Measurements from ENCODE around the gene SOX9.

SOX9 gene

DNA sequence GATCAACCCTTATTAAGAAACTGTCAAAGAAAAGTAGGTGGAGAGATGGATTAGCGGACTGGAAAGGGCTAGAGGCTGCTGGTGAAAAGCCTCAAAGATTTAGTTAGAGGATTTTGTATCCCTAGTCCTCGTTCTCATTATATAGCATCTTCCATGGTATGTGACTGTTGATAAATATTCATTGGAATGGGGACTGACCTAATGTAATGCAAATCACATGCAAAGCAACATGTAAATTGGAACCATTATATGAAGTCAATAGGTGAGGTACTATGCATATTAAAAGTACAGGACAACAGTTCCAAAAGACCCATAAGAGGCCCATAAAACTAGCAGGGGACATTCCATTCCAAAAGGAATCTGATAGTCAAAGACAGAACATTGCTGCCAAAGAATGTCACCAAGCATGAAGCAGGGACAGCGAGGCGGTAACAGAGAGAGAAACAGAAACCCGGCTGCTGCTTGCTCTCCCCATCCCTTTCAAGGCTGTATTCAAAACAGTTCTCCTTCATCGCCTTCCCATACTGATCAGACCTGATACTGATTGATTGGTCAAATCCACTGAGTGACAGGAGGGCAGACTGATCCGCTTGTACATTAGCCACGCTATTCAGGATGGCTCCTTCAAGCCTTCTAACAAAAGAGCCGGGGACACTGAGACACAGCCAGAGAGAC lies 44.5 kb downstream of the SOX9 start:
- no peak for DNase-seq

DNA sequence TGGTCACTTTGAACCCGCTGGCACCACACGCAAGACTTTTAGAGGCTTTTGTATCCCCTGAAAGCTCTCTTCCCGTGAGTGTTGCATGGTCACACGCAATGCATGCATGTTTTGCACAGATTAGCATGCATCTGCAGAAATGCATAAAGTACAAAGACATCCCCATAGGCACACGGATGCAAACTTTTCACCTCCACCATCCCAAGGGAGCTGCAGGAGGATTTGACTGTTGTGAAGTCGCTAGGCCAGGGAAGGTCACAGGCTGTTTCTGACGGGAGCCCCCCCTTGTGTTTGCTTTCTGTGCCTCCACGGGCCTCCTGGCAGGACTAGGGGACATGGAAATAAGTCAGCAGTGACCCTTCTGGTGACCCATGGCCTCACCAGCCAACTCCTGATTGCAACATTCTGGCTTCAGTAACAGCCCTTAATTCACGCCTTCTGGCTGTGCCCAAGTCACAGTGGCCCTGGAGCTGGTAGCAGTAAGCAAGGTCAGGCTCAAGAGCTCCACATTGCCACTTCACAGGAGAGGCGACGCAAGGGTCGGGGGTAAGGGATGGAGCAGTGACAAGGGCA lies 45.1 kb downstream of the SOX9 start:
- no peak for DNase-seq

DNA sequence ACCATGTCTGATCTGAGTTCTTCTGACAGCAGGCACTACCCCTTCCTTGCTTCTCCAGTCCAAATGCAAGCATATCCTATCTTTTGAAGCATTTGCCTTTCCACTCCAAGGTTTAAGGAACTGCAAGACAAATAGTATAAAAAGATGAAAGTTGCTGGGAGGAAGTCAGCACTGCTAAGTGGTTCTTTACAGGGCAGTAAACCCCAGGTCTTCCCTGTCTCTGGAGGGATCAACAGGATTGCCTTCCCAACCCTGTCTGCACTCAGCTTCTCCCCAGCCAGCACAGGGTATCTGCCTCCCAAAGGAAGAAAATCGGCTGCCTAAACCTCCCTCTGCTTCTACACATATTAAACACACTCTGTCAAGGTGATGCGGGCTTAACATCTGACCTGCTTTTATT lies 46.8 kb downstream of the SOX9 start:
- no peak for DNase-seq

DNA sequence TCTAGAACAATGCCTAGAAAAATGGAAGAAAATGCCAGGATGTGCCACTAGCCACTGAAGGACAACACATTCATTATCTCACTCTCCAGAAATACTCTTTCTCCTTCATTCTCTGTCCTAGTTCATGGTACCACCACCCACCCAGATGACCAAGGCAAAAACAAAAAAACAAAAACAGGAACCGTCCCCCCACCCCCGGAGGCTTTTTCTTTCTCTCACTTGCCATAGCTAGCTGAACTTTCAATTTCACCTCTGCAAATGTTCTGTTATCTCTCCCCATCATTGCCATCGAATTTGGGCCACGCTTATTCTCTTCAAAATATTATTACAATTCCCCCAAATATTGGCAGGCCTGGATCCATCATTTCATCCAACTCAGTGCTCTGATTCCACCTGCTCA lies 49.0 kb downstream of the SOX9 start:
- DNase-seq: no peak

DNA sequence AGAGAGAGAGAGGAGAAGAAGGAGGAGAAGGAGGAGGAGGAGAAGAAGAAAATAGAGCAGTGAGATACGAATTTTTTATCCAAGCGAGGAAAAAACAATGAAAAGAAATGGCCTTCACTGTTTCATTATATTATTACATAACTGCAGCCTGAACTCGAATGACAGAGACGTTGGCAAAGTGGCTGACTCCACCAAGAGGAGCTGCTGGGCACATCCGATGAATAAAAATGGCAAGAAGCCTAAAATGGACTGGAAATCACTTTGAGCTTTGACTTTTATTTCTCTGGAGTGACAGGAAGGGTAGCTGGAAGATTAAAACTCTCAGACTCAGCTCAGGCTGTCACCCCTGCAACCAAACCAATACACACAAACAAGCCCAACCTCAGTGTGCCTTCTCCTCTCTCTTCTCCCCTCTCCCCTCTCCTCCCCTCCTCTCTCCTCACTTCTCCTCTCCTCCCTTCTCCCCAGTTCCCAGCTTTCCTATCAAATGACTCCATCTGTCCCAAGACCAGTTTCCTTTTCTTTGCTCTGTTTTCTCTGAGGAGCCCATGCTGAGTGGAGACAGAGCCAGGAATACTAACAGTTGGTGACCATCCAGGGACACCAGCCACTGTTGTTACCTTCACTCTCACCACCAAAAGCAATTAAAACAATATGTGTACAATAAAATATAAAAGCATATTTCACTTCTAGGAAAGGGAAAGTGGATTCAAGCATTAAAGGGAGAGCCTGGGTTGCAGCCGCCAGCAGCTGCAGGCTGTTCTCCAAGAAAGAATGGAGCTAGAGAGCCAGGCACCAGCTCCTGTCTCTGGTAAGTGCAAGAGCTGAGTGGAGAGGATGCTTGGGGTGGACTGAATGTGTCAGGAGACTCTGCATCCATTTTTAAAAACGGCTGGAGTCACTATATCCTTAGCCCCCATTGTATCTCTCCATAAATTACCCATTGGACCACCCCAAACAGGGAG lies 51.2 kb downstream of the SOX9 start:
- no peak for DNase-seq

DNA sequence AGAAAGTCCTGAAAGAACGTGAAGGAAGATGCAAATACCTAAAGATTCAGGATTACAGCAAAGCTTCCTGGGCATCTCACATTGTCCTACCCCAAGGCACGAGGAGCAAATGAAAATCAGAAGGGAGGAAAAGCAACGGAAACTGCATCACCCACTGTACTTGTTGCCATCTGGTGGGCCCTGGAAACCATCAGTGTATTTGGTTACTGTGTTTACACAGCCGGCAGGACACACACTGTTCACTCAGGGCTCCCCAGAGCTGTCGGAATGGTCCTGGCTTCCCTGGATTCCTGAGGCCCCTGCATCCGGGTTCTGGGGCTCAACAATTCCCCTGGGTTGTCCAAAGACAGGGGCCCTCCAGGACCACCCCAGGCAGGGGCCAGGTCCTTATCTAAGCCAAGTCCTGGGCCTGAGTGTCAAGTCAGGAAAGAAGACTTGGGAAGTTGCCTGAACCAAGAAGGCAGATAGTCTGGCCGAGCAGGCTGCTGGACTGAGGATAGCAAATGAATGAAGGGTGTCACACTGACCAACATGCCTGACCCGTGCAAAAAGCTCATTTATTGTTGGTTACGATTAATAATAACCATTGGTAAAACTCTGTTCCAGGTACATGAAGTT lies 52.8 kb downstream of the SOX9 start:
- DNase-seq: no peak

DNA sequence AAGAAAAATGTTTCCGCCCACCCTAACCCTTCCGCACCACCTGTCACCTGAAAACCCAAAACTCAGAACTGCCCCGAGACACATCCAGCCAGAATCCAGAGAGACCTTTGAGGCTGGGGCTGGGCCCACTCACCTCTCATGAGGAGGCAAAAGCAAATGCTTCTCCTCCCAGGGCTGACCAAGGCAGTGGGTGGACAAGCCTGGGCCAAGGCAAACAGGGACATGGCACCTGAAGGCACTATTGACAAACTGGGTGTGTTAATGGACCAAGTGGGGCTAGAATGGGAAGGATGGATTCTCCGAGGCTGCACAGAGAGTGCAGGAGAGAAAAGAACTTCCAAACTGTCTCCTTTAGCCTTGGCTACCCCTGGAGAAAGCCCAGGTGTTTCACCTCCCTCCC lies 54.4 kb downstream of the SOX9 start:
- no peak for DNase-seq

All from activated CD4-positive, alpha-beta T cell treated with anti-CD3 and anti-CD28 coated beads for 1 hour (primary cell).